C4-2B (cell line): ENCODE measurements around the gene RTCA.

Experiments used
- CTCF ChIP-seq: fragments of 450-650 bp; conservative IDR thresholded peaks from 2 replicates; pipeline ENCODE4 v1.5.1; 2017; ENCODE audit warnings: mild to moderate bottlenecking
- ZFX ChIP-seq: fragments of 450-650 bp; IDR thresholded peaks from 2 replicates; pipeline ENCODE4 v1.6.1; 2017

- TF ChIP-seq CTCF, result no peak
- TF ChIP-seq ZFX, result no peak
These were observed 46.6 kb upstream of the RTCA start for GRCh38 chr1:100219457-100219856.
